22Rv1 (cell line): ENCODE measurements around the gene OR2H2.

ENCODE experiments used
- H3K27ac ChIP-seq: fragments of 450-650 bp; 2 replicates; pipeline ENCODE4 v1.5.1; 2017
- CTCF ChIP-seq: fragments of 450-650 bp; IDR thresholded peaks from 2 replicates; pipeline ENCODE4 v1.5.1; 2017; ENCODE audit warnings: mild to moderate bottlenecking
- ZFX ChIP-seq: fragments of 450-650 bp; IDR thresholded peaks from 2 replicates; pipeline ENCODE4 v1.6.1; 2017; ENCODE audit warnings: antibody characterized with exemption, borderline replicate concordance

OR2H2 gene

GRCh38 chr6:29566856-29567255 lies 18.1 kb upstream of the OR2H2 start:
- H3K27ac ChIP-seq: no peak overlapping the region
- TF ChIP-seq ZFX (no peak), CTCF (no peak)

GRCh38 chr6:29567541-29567940 lies 17.4 kb upstream of the OR2H2 start:
- TF ChIP-seq ZFX (no peak), CTCF (no peak)
- H3K27ac ChIP-seq: no peak overlapping the region

- TF ChIP-seq ZFX (no peak), CTCF (no peak)
- H3K27ac ChIP-seq: no peak overlapping the region
Measured at GRCh38 chr6:29567991-29568390, 16.9 kb upstream of the OR2H2 start.

- TF ChIP-seq CTCF (no peak), ZFX (no peak)
- no peak overlapping the region for H3K27ac ChIP-seq
Measured at GRCh38 chr6:29576056-29576455, 8.9 kb upstream of the OR2H2 start.

GRCh38 chr6:29577544-29577943 lies 7.4 kb upstream of the OR2H2 start:
- no peak overlapping the region for H3K27ac ChIP-seq
- TF ChIP-seq CTCF (no peak), ZFX (no peak)

- H3K27ac ChIP-seq: no peak overlapping the region
- no peak for TF ChIP-seq ZFX
- peak; percentile 91 for TF ChIP-seq CTCF
Measured at GRCh38 chr6:29589423-29590048, 4.6 kb downstream of the OR2H2 start.

- TF ChIP-seq CTCF: no peak
- no peak for TF ChIP-seq ZFX
- no peak overlapping the region for H3K27ac ChIP-seq
Measured at GRCh38 chr6:29590218-29590808, 5.4 kb downstream of the OR2H2 start.
